Embryonic facial prominence (tissue), 1 donor: ENCODE results near the gene PNPLA5.

Experiments
- DNase-seq: peaks from one replicate; pipeline ENCODE4 v3.0.0-alpha.2; 2016; ENCODE audit errors: extremely low spot score

The PNPLA5 gene

GRCh38 chr22:43854786-43855271 lies 37.0 kb downstream of the PNPLA5 start:
- no peak for DNase-seq

GRCh38 chr22:43854121-43854785 lies 37.6 kb downstream of the PNPLA5 start:
- DNase-seq = no peak

GRCh38 chr22:43853328-43853931 lies 38.4 kb downstream of the PNPLA5 start:
- DNase-seq = no peak

GRCh38 chr22:43852573-43853327 lies 39.1 kb downstream of the PNPLA5 start:
- DNase-seq = no peak

- DNase-seq = no peak
Observed at GRCh38 chr22:43851979-43852307, 39.9 kb downstream of the PNPLA5 start.

GRCh38 chr22:43851058-43851978 lies 40.5 kb downstream of the PNPLA5 start:
- no peak for DNase-seq

- DNase-seq = no peak
Observed at GRCh38 chr22:43850529-43850928, 41.3 kb downstream of the PNPLA5 start.

- no peak for DNase-seq
Observed at GRCh38 chr22:43849731-43850130, 42.1 kb downstream of the PNPLA5 start.

- no peak for DNase-seq
Observed at GRCh38 chr22:43848366-43849171, 43.2 kb downstream of the PNPLA5 start.

- DNase-seq = no peak
Observed at GRCh38 chr22:43847376-43848289, 44.2 kb downstream of the PNPLA5 start.

- no peak for DNase-seq
Observed at GRCh38 chr22:43846966-43847365, 44.8 kb downstream of the PNPLA5 start.

- no peak for DNase-seq
Observed at GRCh38 chr22:43845981-43846380, 45.8 kb downstream of the PNPLA5 start.

- DNase-seq = no peak
Observed at GRCh38 chr22:43844560-43845545, 47.0 kb downstream of the PNPLA5 start.

- no peak for DNase-seq
Observed at GRCh38 chr22:43843783-43844530, 47.9 kb downstream of the PNPLA5 start.

- no peak for DNase-seq
Observed at GRCh38 chr22:43841742-43842141, 50.1 kb downstream of the PNPLA5 start.

GRCh38 chr22:43840851-43841250 lies 51.0 kb downstream of the PNPLA5 start:
- DNase-seq = no peak

- DNase-seq = no peak
Observed at GRCh38 chr22:43840431-43840830, 51.4 kb downstream of the PNPLA5 start.

- no peak for DNase-seq
Observed at GRCh38 chr22:43839781-43840180, 52.0 kb downstream of the PNPLA5 start.
